ENCODE measurements around the gene JAKMIP2.
"Not testable (repeated sequence)": the region's sequence is repeated elsewhere in the genome, so short reads cannot be mapped to it uniquely, and the experiment has no call there.

The JAKMIP2 gene

DNA sequence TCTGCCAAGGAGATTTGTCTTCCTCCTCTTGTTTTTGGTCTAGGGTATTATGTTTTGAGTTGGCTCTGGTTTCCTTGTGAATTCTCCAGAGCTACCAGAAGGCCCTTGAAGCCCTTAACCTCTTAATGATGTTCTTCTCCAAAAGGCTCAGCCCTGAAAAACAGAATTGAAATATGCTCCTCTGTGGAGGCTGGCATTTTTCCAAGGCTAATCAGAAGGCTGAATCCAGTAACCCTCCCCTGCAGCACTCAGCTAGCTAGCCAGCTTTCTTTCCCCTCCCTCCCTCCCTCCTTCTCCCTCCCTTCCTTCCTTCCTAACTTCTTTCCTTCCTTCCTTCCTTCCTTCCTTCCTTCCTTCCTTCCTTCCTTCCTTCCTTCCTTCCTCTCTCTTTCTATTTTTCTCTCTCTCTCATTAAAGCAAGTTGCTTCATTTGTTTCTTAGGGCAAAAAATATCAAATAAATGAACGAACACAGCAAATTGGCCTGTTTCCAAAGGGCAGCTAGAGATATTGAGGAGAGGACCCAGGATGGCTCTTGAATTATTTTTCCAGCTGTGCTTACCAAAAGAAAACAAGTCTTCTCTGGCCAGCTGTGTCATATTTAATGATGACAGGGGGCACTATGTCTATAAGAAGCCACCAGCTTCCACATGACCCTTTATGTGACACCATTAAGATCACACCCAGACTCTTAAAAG lies 38.7 kb downstream of the JAKMIP2 start:
- peak; percentile 75 to 80 for DNase-seq

- DNase-seq: no peak
Observed at GRCh38 chr5:147743012-147743411, 39.5 kb downstream of the JAKMIP2 start.

GRCh38 chr5:147742151-147742550 lies 40.4 kb downstream of the JAKMIP2 start:
- no peak for DNase-seq

- DNase-seq: no peak
Observed at GRCh38 chr5:147740864-147741263, 41.7 kb downstream of the JAKMIP2 start.

DNA sequence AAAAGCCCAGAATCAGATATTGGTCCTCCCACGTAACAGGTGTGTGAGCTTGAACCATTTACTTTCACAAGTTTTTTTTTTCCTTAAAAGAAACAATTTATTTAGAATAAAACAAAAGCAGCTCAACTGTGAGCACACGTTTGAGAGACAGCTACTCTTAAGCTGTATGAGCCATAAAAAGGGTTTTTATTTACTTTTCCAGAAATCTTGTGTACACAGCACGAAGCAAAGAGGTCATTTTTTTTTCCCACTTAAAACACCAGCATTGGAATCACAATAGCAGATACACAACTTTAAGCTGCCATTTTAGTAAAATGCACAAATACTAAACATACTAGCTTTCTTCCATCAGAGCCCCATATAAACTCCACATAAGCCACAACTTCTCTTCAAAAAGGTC lies 44.6 kb downstream of the JAKMIP2 start:
- DNase-seq: no peak

DNA sequence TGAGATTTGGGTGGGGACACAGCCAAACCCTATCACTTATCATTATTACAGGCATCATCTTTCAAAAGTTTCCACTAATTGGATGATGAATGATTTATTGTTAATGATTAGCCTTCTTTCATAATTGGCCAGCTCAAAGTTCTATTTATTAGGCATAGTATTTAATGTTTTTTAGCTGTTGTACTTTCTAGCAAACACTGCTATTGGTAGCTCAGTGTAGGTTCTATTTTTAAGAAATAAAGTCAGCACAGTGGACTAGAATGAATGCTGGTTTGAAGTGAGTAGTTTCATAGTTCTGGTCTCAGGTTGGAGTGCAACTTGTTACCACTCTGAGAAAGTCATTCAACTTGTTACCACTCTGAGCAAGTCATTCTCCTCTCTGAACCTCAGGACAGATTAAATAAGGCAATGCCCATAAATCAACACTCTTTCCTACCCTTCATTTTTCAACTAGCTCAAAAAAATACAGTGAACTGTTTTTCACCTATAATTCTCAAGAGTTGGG lies 46.9 kb downstream of the JAKMIP2 start:
- DNase-seq: no peak

GRCh38 chr5:147734894-147735293 lies 47.6 kb downstream of the JAKMIP2 start:
- DNase-seq: no peak

GRCh38 chr5:147733075-147733474 lies 49.5 kb downstream of the JAKMIP2 start:
- DNase-seq: no peak

DNA sequence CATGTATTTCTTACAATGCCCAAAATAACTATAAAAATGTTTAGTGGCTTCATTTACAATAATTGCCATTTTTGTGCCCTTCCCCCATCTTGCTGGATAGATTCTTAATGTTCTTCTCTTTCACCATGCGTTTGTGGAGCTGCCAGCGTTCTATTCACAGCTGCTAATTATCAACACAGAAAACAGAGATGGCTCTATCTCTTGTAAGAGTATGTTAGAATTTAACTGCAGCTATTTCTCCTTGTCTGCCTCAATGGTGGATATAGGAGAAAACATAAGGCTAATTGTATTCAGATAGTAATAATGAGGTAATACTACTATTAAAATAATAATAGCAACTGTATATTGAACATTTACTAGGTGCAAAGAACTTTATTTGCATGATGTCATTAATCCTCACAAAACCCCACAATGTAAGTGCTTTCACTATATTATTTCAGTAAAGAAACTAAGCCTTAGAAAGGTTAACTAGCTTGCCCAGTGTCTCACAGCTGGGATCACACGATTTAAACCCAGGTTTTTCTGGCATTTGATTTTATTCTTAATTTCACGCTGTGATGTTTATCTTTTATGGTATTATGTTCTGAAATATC lies 50.1 kb downstream of the JAKMIP2 start:
- DNase-seq: no peak

- no peak for DNase-seq
Observed at GRCh38 chr5:147731431-147732290, 50.9 kb downstream of the JAKMIP2 start.

GRCh38 chr5:147727200-147727599 lies 55.3 kb downstream of the JAKMIP2 start:
- DNase-seq: no peak

DNA sequence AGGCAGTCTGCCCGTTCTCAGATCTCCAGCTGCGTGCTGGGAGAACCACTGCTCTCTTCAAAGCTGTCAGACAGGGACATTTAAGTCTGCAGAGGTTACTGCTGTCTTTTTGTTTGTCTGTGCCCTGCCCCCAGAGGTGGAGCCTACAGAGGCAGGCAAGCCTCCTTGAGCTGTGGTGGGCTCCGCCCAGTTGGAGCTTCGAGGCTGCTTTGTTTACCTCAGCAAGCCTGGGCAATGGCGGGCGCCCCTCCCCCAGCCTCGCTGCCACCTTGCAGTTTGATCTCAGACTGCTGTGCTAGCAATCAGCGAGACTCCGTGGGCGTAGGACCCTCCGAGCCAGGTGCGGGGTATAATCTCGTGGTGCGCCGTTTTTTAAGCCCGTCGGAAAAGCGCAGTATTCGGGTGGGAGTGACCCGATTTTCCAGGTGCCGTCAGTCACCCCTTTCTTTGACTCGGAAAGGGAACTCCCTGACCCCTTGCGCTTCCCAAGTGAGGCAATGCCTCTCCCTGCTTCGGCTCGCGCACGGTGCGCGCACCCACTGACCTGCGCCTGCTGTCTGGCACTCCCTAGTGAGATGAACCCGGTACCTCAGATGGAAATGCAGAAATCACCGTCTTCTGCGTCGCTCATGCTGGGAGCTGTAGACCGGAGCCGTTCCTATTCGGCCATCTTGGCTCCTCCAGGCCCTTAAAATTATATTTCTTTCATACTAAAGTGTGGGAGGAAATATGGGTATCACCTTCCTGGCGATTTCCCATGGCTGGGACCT lies 61.2 kb downstream of the JAKMIP2 start:
- DNase-seq: not testable (repeated sequence)

- DNase-seq: no peak
Observed at GRCh38 chr5:147713550-147714295, 68.8 kb downstream of the JAKMIP2 start.

GRCh38 chr5:147712598-147712997 lies 69.9 kb downstream of the JAKMIP2 start:
- no peak for DNase-seq

- no peak for DNase-seq
Observed at GRCh38 chr5:147712019-147712418, 70.5 kb downstream of the JAKMIP2 start.

GRCh38 chr5:147711019-147711418 lies 71.5 kb downstream of the JAKMIP2 start:
- no peak for DNase-seq

DNA sequence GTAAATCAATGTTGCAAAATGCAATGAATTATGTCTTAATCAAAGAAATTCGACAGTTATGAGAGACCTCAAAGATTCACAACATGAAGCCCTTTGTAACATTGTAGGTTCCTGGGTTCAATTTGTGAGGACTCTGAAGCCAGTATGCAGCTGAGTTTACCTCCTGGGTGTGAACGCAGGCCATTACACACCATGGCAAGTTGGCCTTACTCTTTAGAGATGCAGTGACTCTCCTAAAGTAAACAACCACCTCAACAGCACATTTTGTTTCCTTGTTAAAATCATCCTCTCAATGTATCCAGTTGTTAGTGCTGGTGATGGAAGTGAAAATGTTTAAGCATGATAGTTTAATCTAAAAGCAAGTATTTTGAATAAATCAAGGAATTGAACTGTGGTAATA lies 73.8 kb downstream of the JAKMIP2 start:
- no peak for DNase-seq

- DNase-seq: no peak
Observed at GRCh38 chr5:147704544-147704943, 78.0 kb downstream of the JAKMIP2 start.

DNA sequence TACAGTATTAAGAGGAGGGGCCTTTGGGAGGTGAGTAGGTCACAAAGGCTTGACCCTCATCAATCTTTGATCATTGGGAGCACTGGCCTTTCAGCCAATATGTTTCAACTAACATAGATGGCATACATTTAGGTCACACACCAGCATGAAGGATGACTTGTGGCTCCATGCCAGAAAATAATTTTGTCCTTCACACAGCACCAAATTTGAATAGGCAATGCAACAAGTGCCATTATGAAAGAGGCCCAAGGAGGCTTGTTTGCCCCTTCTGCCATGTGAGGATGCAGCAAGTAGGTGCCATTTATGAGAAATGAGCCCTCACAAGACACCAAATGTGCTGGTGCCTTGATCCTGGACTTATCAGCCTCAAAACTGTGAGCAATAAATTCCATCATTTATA lies 81.1 kb downstream of the JAKMIP2 start:
- no peak for DNase-seq

GRCh38 chr5:147699496-147700088 lies 82.9 kb downstream of the JAKMIP2 start:
- DNase-seq: no peak

DNA sequence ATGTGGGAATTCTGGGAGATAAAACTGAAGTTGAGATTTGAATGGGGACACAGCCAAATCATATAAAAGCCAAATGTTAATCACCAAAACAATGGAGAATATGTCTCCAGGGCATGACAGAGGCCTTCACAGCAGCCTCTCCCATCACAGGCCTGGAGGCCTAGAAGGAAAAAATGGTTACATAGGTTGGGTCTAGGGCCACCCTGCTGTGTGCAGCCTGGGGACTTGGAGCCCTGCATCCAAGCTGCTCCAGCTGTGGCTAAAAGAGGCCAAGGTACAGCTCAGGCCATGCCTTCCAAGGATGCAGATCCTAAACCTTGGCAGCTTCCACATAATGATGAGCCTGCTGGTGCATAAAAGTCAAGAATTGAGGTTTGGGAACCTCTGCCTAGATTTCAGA lies 85.1 kb downstream of the JAKMIP2 start:
- no peak for DNase-seq

GRCh38 chr5:147694772-147695171 lies 87.8 kb downstream of the JAKMIP2 start:
- no peak for DNase-seq

Measured in NCI-H187 (cell line).